Endothelial cell of umbilical vein (primary cell): ENCODE results near the gene LGMN.

ENCODE experiments used
- CTCF ChIP-seq, 2 donors: IDR thresholded peaks; 1 replicate in 1 of 2; 2 replicates in 1 of 2; pipeline ENCODE4 v1.5.1; 2011; ENCODE audit warnings: low read length in 2 of 2, mild to moderate bottlenecking in 2 of 2, moderate library complexity in 2 of 2, control low read depth in 1 of 2, inconsistent platforms in 1 of 2, low read depth in 1 of 2; ENCODE audit not compliant: insufficient read depth in 1 of 2; ENCODE audit errors: extremely low read depth in 1 of 2
- EZH2 ChIP-seq: IDR thresholded peaks from 2 replicates; pipeline ENCODE4 v1.6.1; 2012; ENCODE audit warnings: borderline replicate concordance, low read depth, mild to moderate bottlenecking, moderate library complexity, low read length, inconsistent platforms; ENCODE audit not compliant: severe bottlenecking
- FOS ChIP-seq: IDR thresholded peaks from 2 replicates; pipeline ENCODE4 v1.6.1; 2011; ENCODE audit warnings: mild to moderate bottlenecking, low read length, moderate library complexity, borderline replicate concordance; ENCODE audit not compliant: insufficient read depth
- GATA2 ChIP-seq: IDR thresholded peaks from 2 replicates; pipeline ENCODE4 v1.7.0; 2011; ENCODE audit warnings: low read depth, mild to moderate bottlenecking, moderate library complexity, mixed read lengths, low read length; ENCODE audit not compliant: insufficient read length, insufficient read depth
- JUN ChIP-seq: IDR thresholded peaks from 2 replicates; pipeline ENCODE4 v1.6.1; 2011; ENCODE audit warnings: borderline replicate concordance, low read depth; ENCODE audit not compliant: insufficient read length, insufficient read depth
- MAX ChIP-seq: IDR thresholded peaks from 2 replicates; pipeline ENCODE4 v1.6.1; 2011; ENCODE audit not compliant: insufficient read depth, insufficient read length
- MYC ChIP-seq: IDR thresholded peaks from one replicate; pipeline ENCODE4 v1.6.1; 2011; ENCODE audit warnings: mild to moderate bottlenecking, low read depth, low read length
- POLR2A ChIP-seq: IDR thresholded peaks from 2 replicates; pipeline ENCODE4 v1.6.1; 2012; ENCODE audit warnings: low read depth, mild to moderate bottlenecking, control low read depth, low read length
- POLR2AphosphoS5 ChIP-seq: IDR thresholded peaks from 2 replicates; pipeline ENCODE4 v1.6.1; 2012; ENCODE audit warnings: low read depth, mild to moderate bottlenecking, control low read depth, low read length, moderate library complexity; ENCODE audit not compliant: insufficient read depth

GRCh38 chr14:92774572-92774971 is 26.1 kb upstream of the LGMN start:
- TF ChIP-seq CTCF (IDR thresholded peaks at IDR 0.05; ENCODE audit: extremely low read depth in 1 of 2, insufficient read depth in 1 of 2, low read depth in 1 of 2, low read length in 2 of 2) (no peak), MAX (no peak), POLR2A (no peak), EZH2 (no peak), JUN (no peak), GATA2 (no peak), FOS (no peak), POLR2AphosphoS5 (no peak), MYC (no peak)
